PC-3 (cell line): ENCODE results near the gene MMP27. TPM values are rescaled to one million over a fixed set of nuclear protein-coding genes. Genes with fewer than 3 reads are reported as not detected.

ENCODE experiments used
- ATAC-seq: fragments of 200-7000 bp; cut with Tn5 transposase; 2 replicates; pipeline ENCODE4 v1.9.1; 2020; ENCODE audit warnings: mild to moderate bottlenecking, moderate library complexity
- BruUV-seq: library from RNA; stranded (reverse); fragments of 400-500 nt; replicated peaks from 2 replicates; lab custom pipeline; 2021; lab: Mats Ljungman, UMichigan
- CTCF ChIA-PET: fragments of 300-600 bp; sonication (Branson Sonifier 250); formaldehyde crosslinking; loops from one replicate; lab custom pipeline; 2022; ENCODE audit warnings: antibody characterized with exemption; lab: Charles Lee
- POLR2A ChIA-PET: fragments of 300-600 bp; sonication (Branson Sonifier 250); formaldehyde crosslinking; loops from one replicate; lab custom pipeline; 2022; ENCODE audit warnings: antibody characterized with exemption; ENCODE audit not compliant: unreplicated experiment; lab: Charles Lee
- DNase-seq: peaks from one replicate; pipeline ENCODE4 v3.0.0-alpha.2; 2015
- H2AFZ ChIP-seq: fragments of 300-600 bp; sonication (generic); 2 replicates; pipeline ENCODE4 v1.6.0; 2016; ENCODE audit warnings: antibody characterized with exemption, low read length
- H3F3A ChIP-seq: fragments of 300-600 bp; sonication (generic); one replicate; pipeline ENCODE4 v1.6.0; 2017; ENCODE audit warnings: antibody characterized with exemption, low read length, control low read depth, mild to moderate bottlenecking; ENCODE audit not compliant: unreplicated experiment
- H3K27ac ChIP-seq: fragments of 300-600 bp; sonication (generic); 2 replicates; pipeline ENCODE4 v1.5.1; 2016; ENCODE audit warnings: mild to moderate bottlenecking, low read length
- H3K27me3 ChIP-seq: fragments of 300-600 bp; sonication (generic); 2 replicates; pipeline ENCODE4 v1.6.1; 2016; ENCODE audit warnings: low read length, mixed read lengths
- H3K36me3 ChIP-seq: fragments of 300-600 bp; sonication (generic); 2 replicates; pipeline ENCODE4 v1.6.1; 2016; ENCODE audit warnings: low read depth, mixed run types, low read length, mixed read lengths
- H3K4me1 ChIP-seq: fragments of 300-600 bp; sonication (generic); 2 replicates; pipeline ENCODE4 v1.5.1; 2016; ENCODE audit warnings: low read length; ENCODE audit not compliant: insufficient read depth
- H3K4me2 ChIP-seq: fragments of 300-600 bp; sonication (generic); 2 replicates; pipeline ENCODE4 v1.6.0; 2016; ENCODE audit warnings: low read length
- H3K4me3 ChIP-seq: fragments of 300-600 bp; sonication (generic); 2 replicates; pipeline ENCODE4 v1.5.1; 2016; ENCODE audit warnings: mild to moderate bottlenecking, low read length, mixed read lengths
- H3K79me2 ChIP-seq: fragments of 300-600 bp; sonication (generic); 2 replicates; pipeline ENCODE4 v1.6.1; 2017; ENCODE audit warnings: low read length, mixed read lengths
- H3K9ac ChIP-seq: fragments of 300-600 bp; sonication (generic); 2 replicates; pipeline ENCODE4 v1.6.0; 2016; ENCODE audit warnings: mild to moderate bottlenecking, low read length
- H3K9me2 ChIP-seq: fragments of 300-600 bp; sonication (generic); replicated peaks from 2 replicates; pipeline ENCODE4 v1.6.1; 2016; ENCODE audit warnings: mixed run types, low read length, mixed read lengths
- H3K9me3 ChIP-seq: fragments of 300-600 bp; sonication (generic); 2 replicates; pipeline ENCODE4 v1.6.1; 2016; ENCODE audit warnings: low read length, mixed read lengths
- H4K20me1 ChIP-seq: fragments of 300-600 bp; sonication (generic); 2 replicates; pipeline ENCODE4 v1.6.1; 2016; ENCODE audit warnings: low read length, mixed read lengths
- CTCF ChIP-seq: fragments of 300-600 bp; sonication (generic); conservative IDR thresholded peaks from 2 replicates; pipeline ENCODE4 v1.5.1; 2017; ENCODE audit warnings: antibody characterized with exemption, low read depth, mild to moderate bottlenecking, low read length
- EZH2 ChIP-seq: fragments of 300-600 bp; sonication (generic); IDR thresholded peaks from one replicate; pipeline ENCODE4 v1.6.1; 2017; ENCODE audit warnings: antibody characterized with exemption, mild to moderate bottlenecking, low read length; ENCODE audit not compliant: unreplicated experiment
- EZH2phosphoT487 ChIP-seq: fragments of 300-600 bp; sonication (generic); IDR thresholded peaks from 2 replicates; pipeline ENCODE4 v1.6.1; 2018; ENCODE audit warnings: mild to moderate bottlenecking, antibody characterized with exemption, low read length, borderline replicate concordance
- intact Hi-C: fragments of 100-400 bp; cut with micrococcal nuclease; formaldehyde crosslinking; loops from 2 replicates; pipeline ENCODE4 v1.9.0; 2023
- total RNA-seq: library from RNA; depleted of rRNA; stranded (reverse); fragments of >200 nt; gene quantifications from 2 replicates; pipeline ENCODE4 v1.2.3, GENCODE V29; 2014

MMP27 gene
- total RNA-seq, 1 experiment from 2014 or later = not detected

GRCh38 chr11:102727890-102728289 lies 22.3 kb upstream of the MMP27 start:
- no peak overlapping the region for H3K27ac ChIP-seq
- no peaks in the 10 kb centered on the region for H3K36me3 ChIP-seq
- BruUV-seq = no TSS peak
- DNase-seq (peak; percentile 66), ATAC-seq (peak; percentile 88)
- TF ChIP-seq EZH2 (no peak), CTCF (no peak), EZH2phosphoT487 (no peak)
- no peaks in the 10 kb centered on the region for H3K9me3 ChIP-seq
- H2AFZ ChIP-seq = no peak overlapping the region
- peaks cover 7% of the 10 kb centered on the region; the same call in 1 of the 2 replicates for H3K4me1 ChIP-seq
- H3F3A ChIP-seq = no peaks in the 10 kb centered on the region
- no peaks in the 10 kb centered on the region for H3K27me3 ChIP-seq
- H3K4me3 ChIP-seq = no peak overlapping the region
- intact Hi-C loops = no loop called here
- H3K9ac ChIP-seq = no peak overlapping the region
- no peaks in the 10 kb centered on the region for H4K20me1 ChIP-seq
- no peaks in the 10 kb centered on the region for H3K9me2 ChIP-seq
- POLR2A ChIA-PET = no interaction called here
- H3K79me2 ChIP-seq = no peaks in the 10 kb centered on the region
- H3K4me2 ChIP-seq = no peak overlapping the region
- CTCF ChIA-PET = no interaction called here

GRCh38 chr11:102724904-102725500 lies 19.4 kb upstream of the MMP27 start, which contains the start of gene MMP8:
Gene MMP8, minus strand, starts transcription at chr11:102724954. Its CDS starts 99 bp downstream, at chr11:102724855.
- ChIA-PET CTCF (no interaction called here), POLR2A (no interaction called here)
- ATAC-seq = no peak
- Histone ChIP-seq H3F3A (no peaks in the 10 kb centered on the region), H2AFZ (no peak within 1 kb of the TSS), H3K79me2 (no peaks in the 10 kb centered on the region), H3K4me2 (no peak within 1 kb of the TSS), H3K9me2 (no peaks in the 10 kb centered on the region), H3K36me3 (no peaks in the 10 kb centered on the region), H3K27me3 (no peaks in the 10 kb centered on the region), H3K9ac (no peak within 1 kb of the TSS), H3K4me3 (no peak within 1 kb of the TSS), H3K27ac (no peak within 1 kb of the TSS), H3K9me3 (no peaks in the 10 kb centered on the region), H4K20me1 (no peaks in the 10 kb centered on the region), H3K4me1 (peaks cover 7% of the 10 kb centered on the region; the same call in 1 of the 2 replicates)
- TF ChIP-seq EZH2 (no peak), CTCF (no peak), EZH2phosphoT487 (no peak)
- BruUV-seq = no TSS peak
- no peak for DNase-seq
- intact Hi-C loops = no loop called here

GRCh38 chr11:102722821-102723220 lies 17.3 kb upstream of the MMP27 start:
- H2AFZ ChIP-seq = no peak overlapping the region
- no TSS peak for BruUV-seq
- no peaks in the 10 kb centered on the region for H3K79me2 ChIP-seq
- H3F3A ChIP-seq = no peaks in the 10 kb centered on the region
- H3K27ac ChIP-seq = no peak overlapping the region
- no peaks in the 10 kb centered on the region for H3K9me3 ChIP-seq
- POLR2A ChIA-PET = no interaction called here
- TF ChIP-seq EZH2phosphoT487 (no peak), CTCF (no peak), EZH2 (no peak)
- H3K9ac ChIP-seq = no peak overlapping the region
- no peaks in the 10 kb centered on the region for H3K36me3 ChIP-seq
- peaks cover 3% of the 10 kb centered on the region; the same call in 1 of the 2 replicates for H3K27me3 ChIP-seq
- H3K4me3 ChIP-seq = no peak overlapping the region
- H4K20me1 ChIP-seq = no peaks in the 10 kb centered on the region
- H3K4me1 ChIP-seq = peaks cover 3% of the 10 kb centered on the region; the same call in 1 of the 2 replicates
- no peaks in the 10 kb centered on the region for H3K9me2 ChIP-seq
- intact Hi-C loops = no loop called here
- no peak for ATAC-seq
- CTCF ChIA-PET = no interaction called here
- DNase-seq = no peak
- no peak overlapping the region for H3K4me2 ChIP-seq
